GM12878 (cell line): ENCODE results near the gene AK5. TPM values are rescaled to one million over a fixed set of nuclear protein-coding genes. Genes with fewer than 3 reads are reported as not detected.

Source experiments
- ATAC-seq: fragments of 200-7000 bp; cut with Tn5 transposase; 3 replicates; pipeline ENCODE4 v1.9.1; 2020; ENCODE audit warnings: mild to moderate bottlenecking, moderate library complexity
- BruUV-seq: library from RNA; stranded (reverse); fragments of 400-500 nt; replicated peaks from 2 replicates; lab custom pipeline; 2021; lab: Mats Ljungman, UMichigan
- CTCF ChIA-PET: fragments of 300-600 bp; sonication (Branson Sonifier 250); formaldehyde crosslinking; extraction: SDS; loops from one replicate; lab custom pipeline; 2021; ENCODE audit warnings: inconsistent platforms; lab: Yijun Ruan, JAX
- POLR2A ChIA-PET: fragments of 350-600 bp; formaldehyde crosslinking; extraction: SDS; loops from one replicate; lab custom pipeline; 2021; ENCODE audit warnings: inconsistent platforms; lab: Charles Lee
- RAD21 ChIA-PET: fragments of 300-600 bp; sonication (Branson Sonifier 250); formaldehyde crosslinking; loops from one replicate; lab custom pipeline; 2023; ENCODE audit warnings: antibody characterized with exemption; ENCODE audit not compliant: unreplicated experiment; lab: Charles Lee
- SMC1A ChIA-PET: fragments of 300-600 bp; sonication (Branson Sonifier 250); formaldehyde crosslinking; loops from one replicate; lab custom pipeline; 2023; ENCODE audit not compliant: unreplicated experiment, uncharacterized antibody; lab: Charles Lee
- DNase-seq: peaks from one replicate; pipeline ENCODE4 v3.0.0-alpha.2; 2011; ENCODE audit warnings: low read depth, low spot score
- FAIRE-seq: peaks from 3 replicates; lab custom pipeline; 2011; peaks lifted over from hg19 to GRCh38; lab: Jason Lieb, UNC
- H2AFZ ChIP-seq: 2 replicates; pipeline ENCODE4 v1.6.0; 2011; ENCODE audit warnings: low read depth, low read length, control low read depth; ENCODE audit not compliant: control insufficient read depth
- H3K27ac ChIP-seq: 2 replicates; pipeline ENCODE4 v1.5.1; 2011; ENCODE audit warnings: control low read depth; ENCODE audit not compliant: control insufficient read depth, insufficient read depth
- H3K27me3 ChIP-seq, 2 experiments: replicated peaks in 1 of 2; 2 replicates each; pipeline versions ENCODE4 v1.6.0 to v1.6.1; 2011; ENCODE audit warnings: low read length in 1 of 2; ENCODE audit not compliant: control insufficient read depth in 2 of 2, insufficient read depth in 2 of 2
- H3K36me3 ChIP-seq, 2 experiments: 2 replicates each; pipeline ENCODE4 v1.5.1; 2011; ENCODE audit warnings: low read length in 1 of 2; ENCODE audit not compliant: control insufficient read depth in 2 of 2, insufficient read depth in 2 of 2
- H3K4me1 ChIP-seq: 2 replicates; pipeline ENCODE4 v1.6.1; 2011; ENCODE audit warnings: mild to moderate bottlenecking, low read length, moderate library complexity, mixed read lengths; ENCODE audit not compliant: control insufficient read depth, insufficient read depth
- H3K4me2 ChIP-seq: 2 replicates; pipeline ENCODE4 v1.6.0; 2011; ENCODE audit warnings: control low read depth; ENCODE audit not compliant: control insufficient read depth, insufficient read depth
- H3K4me3 ChIP-seq: fragments of 200-600 bp; sonication (generic); 2 replicates; pipeline ENCODE4 v1.5.1; 2016
- H3K79me2 ChIP-seq: 2 replicates; pipeline ENCODE4 v1.6.0; 2011; ENCODE audit warnings: low read length; ENCODE audit not compliant: control insufficient read depth, insufficient read depth
- H3K9ac ChIP-seq: 2 replicates; pipeline ENCODE4 v1.8.0; 2011; ENCODE audit warnings: low read length, control low read depth, mixed read lengths; ENCODE audit not compliant: control insufficient read depth, insufficient read depth
- H3K9me3 ChIP-seq: replicated peaks from 3 replicates; pipeline ENCODE4 v1.5.1; 2011; ENCODE audit warnings: mild to moderate bottlenecking, low read length; ENCODE audit not compliant: control insufficient read depth, insufficient read depth
- H4K20me1 ChIP-seq: 2 replicates; pipeline ENCODE4 v1.6.0; 2011; ENCODE audit not compliant: control insufficient read depth, insufficient read depth
- GATAD2B ChIP-seq: fragments of 450-650 bp; conservative IDR thresholded peaks from 2 replicates; pipeline ENCODE4 v1.6.1; 2017; ENCODE audit warnings: low read depth, mild to moderate bottlenecking, moderate library complexity
- NFYB ChIP-seq: IDR thresholded peaks from 2 replicates; pipeline ENCODE4 v1.6.1; 2011; ENCODE audit warnings: low read depth, mild to moderate bottlenecking, low read length, improper control_type of control experiment, moderate library complexity; ENCODE audit not compliant: insufficient read depth
- SREBF1 ChIP-seq: IDR thresholded peaks from 2 replicates; pipeline ENCODE4 v1.6.1; 2012; ENCODE audit warnings: mild to moderate bottlenecking, low read length
- WRNIP1 ChIP-seq: IDR thresholded peaks from 2 replicates; pipeline ENCODE4 v1.6.1; 2011; ENCODE audit warnings: low read depth, low read length, improper control_type of control experiment, borderline replicate concordance
- WGBS: methylation state at CpG from one replicate; pipeline ENCODE4 v1.1.6; 2016; ENCODE audit warnings: low lambda C conversion rate; ENCODE audit not compliant: insufficient replicate concordance, insufficient coverage; ENCODE audit errors: missing lambda C conversion rate; 5-methylcytosine and 5-hydroxymethylcytosine counted together
- in situ Hi-C: fragments of 300-500 bp; cut with MboI; formaldehyde crosslinking; loops from 9 replicates; pipeline ENCODE4 v1.14.3; 2018; ENCODE audit warnings: mixed read lengths
- intact Hi-C: fragments of 100-400 bp; cut with micrococcal nuclease; formaldehyde crosslinking; loops from one replicate; pipeline ENCODE4 v1.14.2; 2022; ENCODE audit not compliant: unreplicated experiment
- polyA plus RNA-seq, 11 experiments: library from polyadenylated mRNA; depleted of rRNA in 4 of 11; unstranded in 6 of 11; stranded (reverse) in 5 of 11; fragments of >200 nt; fragmentation: Nextera tagmentation in 4 of 11; fragmentation: Illumina TruSeq in 1 of 11; extraction: Ambion mirVana in 4 of 11; extraction: Trizol in 1 of 11; gene quantifications; 1 replicate in 1 of 11; 2 replicates in 10 of 11; pipeline versions ENCODE4 v1.2.1 to v1.2.3, GENCODE V29; 2011 to 2016; ENCODE audit warnings: inconsistent platforms in 2 of 11, missing spikeins in 2 of 11, low read depth in 1 of 11
- total RNA-seq, 4 experiments: library from RNA; depleted of rRNA in 3 of 4; stranded (reverse); fragments of >200 nt in 3 of 4; fragmentation: Illumina TruSeq in 1 of 4; extraction: Trizol in 1 of 4; gene quantifications; 2 replicates each; pipeline versions ENCODE4 v1.2.1 to v1.2.3, GENCODE V29; 2013 to 2021
- TF ChIP-seq, protein P1 (sequence below): fragments of 450-650 bp; IDR thresholded peaks from 2 replicates; pipeline ENCODE4 v1.6.1; 2017; ENCODE audit warnings: low read depth, mild to moderate bottlenecking, moderate library complexity
- TF ChIP-seq, protein P2 (sequence below): fragments of 450-650 bp; formaldehyde crosslinking; IDR thresholded peaks from 2 replicates; pipeline ENCODE4 v1.5.0; 2022; ENCODE audit warnings: mild to moderate bottlenecking, missing genetic modification characterization
- TF ChIP-seq, protein P3 (sequence below): IDR thresholded peaks from 2 replicates; pipeline ENCODE4 v1.6.1; 2011; ENCODE audit warnings: borderline replicate concordance, low read depth, mild to moderate bottlenecking, moderate library complexity, mixed read lengths, low read length; ENCODE audit not compliant: insufficient read depth; ENCODE audit errors: extremely low read length
- TF ChIP-seq, protein P4 (sequence below): IDR thresholded peaks from 2 replicates; pipeline ENCODE4 v1.6.1; 2012; ENCODE audit warnings: low read depth, low read length, improper control_type of control experiment

The AK5 gene
- total and polyA plus RNA-seq, 10 of the 15 experiments (the other 5 are each of a cell fraction or from before 2014, with no cell fraction given): 0.08 to 0.33 TPM; not detected in 8

DNA sequence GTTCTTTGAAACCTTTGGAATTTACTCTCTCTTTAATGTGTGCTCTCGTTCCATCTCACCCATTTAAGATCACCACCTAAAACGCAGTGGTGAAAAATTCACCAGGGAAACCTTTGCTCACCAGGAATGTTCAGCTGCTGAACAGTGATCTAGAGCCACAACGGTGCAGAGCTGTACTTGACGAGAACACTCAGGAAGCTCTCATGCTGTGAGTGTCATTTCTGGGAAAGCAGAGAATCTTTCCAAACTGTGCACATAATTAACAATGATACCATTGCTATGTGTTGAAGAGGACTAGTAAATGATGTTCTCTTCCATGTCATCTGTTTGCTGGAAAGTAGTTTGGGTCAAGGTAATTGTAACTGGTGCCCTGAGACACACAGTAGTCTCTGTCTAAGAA, 283.5 kb downstream of the AK5 start:
- no peak for FAIRE-seq
- no TSS peak for BruUV-seq
- WGBS: 97% methylated on average over 4 of the region's 4 CpGs

More for the DNA sequence above, 283.5 kb downstream of the AK5 start:
- Histone ChIP-seq H3K27ac (no peak overlapping the region), H3K4me3 (no peak overlapping the region), H3K9ac (no peak overlapping the region), H2AFZ (no peak overlapping the region), H3K79me2 (no peaks in the 10 kb centered on the region), H3K27me3 (no peaks in the 10 kb centered on the region), H3K4me1 (no peaks in the 10 kb centered on the region), H3K36me3 (peaks cover 0 to 18% of the 10 kb centered on the region in 2 experiments; a peak in 2 of 4 replicates), H4K20me1 (no peaks in the 10 kb centered on the region), H3K9me3 (no peaks in the 10 kb centered on the region), H3K4me2 (no peak overlapping the region)
- intact Hi-C loops (no loop called here), in situ Hi-C loops (no loop called here)
- ChIA-PET SMC1A (interaction anchor here (1.0 kb wide), 1 partner anchor 12 kb away, joined by 3 read pairs; no protein-coding TSS in a partner anchor), POLR2A (interaction anchor here (0.6 kb wide), 1 partner anchor 383 kb away, joined by 5 read pairs; no protein-coding TSS in a partner anchor), RAD21 (no interaction called here), CTCF (no interaction called here)
- TF ChIP-seq NFYB (no peak), WRNIP1 (no peak), SREBF1 (no peak), GATAD2B (no peak)
- TF ChIP-seq, protein P1, sequence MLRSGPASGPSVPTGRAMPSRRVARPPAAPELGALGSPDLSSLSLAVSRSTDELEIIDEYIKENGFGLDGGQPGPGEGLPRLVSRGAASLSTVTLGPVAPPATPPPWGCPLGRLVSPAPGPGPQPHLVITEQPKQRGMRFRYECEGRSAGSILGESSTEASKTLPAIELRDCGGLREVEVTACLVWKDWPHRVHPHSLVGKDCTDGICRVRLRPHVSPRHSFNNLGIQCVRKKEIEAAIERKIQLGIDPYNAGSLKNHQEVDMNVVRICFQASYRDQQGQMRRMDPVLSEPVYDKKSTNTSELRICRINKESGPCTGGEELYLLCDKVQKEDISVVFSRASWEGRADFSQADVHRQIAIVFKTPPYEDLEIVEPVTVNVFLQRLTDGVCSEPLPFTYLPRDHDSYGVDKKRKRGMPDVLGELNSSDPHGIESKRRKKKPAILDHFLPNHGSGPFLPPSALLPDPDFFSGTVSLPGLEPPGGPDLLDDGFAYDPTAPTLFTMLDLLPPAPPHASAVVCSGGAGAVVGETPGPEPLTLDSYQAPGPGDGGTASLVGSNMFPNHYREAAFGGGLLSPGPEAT: no peak
- TF ChIP-seq, protein P2, sequence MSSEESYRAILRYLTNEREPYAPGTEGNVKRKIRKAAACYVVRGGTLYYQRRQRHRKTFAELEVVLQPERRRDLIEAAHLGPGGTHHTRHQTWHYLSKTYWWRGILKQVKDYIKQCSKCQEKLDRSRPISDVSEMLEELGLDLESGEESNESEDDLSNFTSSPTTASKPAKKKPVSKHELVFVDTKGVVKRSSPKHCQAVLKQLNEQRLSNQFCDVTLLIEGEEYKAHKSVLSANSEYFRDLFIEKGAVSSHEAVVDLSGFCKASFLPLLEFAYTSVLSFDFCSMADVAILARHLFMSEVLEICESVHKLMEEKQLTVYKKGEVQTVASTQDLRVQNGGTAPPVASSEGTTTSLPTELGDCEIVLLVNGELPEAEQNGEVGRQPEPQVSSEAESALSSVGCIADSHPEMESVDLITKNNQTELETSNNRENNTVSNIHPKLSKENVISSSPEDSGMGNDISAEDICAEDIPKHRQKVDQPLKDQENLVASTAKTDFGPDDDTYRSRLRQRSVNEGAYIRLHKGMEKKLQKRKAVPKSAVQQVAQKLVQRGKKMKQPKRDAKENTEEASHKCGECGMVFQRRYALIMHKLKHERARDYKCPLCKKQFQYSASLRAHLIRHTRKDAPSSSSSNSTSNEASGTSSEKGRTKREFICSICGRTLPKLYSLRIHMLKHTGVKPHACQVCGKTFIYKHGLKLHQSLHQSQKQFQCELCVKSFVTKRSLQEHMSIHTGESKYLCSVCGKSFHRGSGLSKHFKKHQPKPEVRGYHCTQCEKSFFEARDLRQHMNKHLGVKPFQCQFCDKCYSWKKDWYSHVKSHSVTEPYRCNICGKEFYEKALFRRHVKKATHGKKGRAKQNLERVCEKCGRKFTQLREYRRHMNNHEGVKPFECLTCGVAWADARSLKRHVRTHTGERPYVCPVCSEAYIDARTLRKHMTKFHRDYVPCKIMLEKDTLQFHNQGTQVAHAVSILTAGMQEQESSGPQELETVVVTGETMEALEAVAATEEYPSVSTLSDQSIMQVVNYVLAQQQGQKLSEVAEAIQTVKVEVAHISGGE (CRISPR knock-in tag): no peak
- TF ChIP-seq, protein P3, sequence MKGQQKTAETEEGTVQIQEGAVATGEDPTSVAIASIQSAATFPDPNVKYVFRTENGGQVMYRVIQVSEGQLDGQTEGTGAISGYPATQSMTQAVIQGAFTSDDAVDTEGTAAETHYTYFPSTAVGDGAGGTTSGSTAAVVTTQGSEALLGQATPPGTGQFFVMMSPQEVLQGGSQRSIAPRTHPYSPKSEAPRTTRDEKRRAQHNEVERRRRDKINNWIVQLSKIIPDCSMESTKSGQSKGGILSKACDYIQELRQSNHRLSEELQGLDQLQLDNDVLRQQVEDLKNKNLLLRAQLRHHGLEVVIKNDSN: no peak
- TF ChIP-seq, protein P4, sequence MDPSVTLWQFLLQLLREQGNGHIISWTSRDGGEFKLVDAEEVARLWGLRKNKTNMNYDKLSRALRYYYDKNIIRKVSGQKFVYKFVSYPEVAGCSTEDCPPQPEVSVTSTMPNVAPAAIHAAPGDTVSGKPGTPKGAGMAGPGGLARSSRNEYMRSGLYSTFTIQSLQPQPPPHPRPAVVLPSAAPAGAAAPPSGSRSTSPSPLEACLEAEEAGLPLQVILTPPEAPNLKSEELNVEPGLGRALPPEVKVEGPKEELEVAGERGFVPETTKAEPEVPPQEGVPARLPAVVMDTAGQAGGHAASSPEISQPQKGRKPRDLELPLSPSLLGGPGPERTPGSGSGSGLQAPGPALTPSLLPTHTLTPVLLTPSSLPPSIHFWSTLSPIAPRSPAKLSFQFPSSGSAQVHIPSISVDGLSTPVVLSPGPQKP: no peak
- DNase-seq (no peak), ATAC-seq (no peak)
